CD14-positive monocyte (primary cell): ENCODE data around the gene RPL28. TPM values are rescaled to one million over a fixed set of nuclear protein-coding genes. Genes with fewer than 3 reads are reported as not detected.

ENCODE experiments used
- DNase-seq, 3 donors: peaks; one replicate each; pipeline ENCODE4 v3.0.0-alpha.2; 2011 to 2022
- H2AFZ ChIP-seq: 2 replicates; pipeline ENCODE4 v1.6.0; 2012; ENCODE audit warnings: mild to moderate bottlenecking, low read depth, low read length, inconsistent platforms; ENCODE audit not compliant: insufficient read depth, poor library complexity, severe bottlenecking
- H3K27ac ChIP-seq, 2 donors: 1 replicate in 1 of 2; 2 replicates in 1 of 2; pipeline ENCODE4 v1.5.1; 2012 to 2013; ENCODE audit warnings: low read length in 2 of 2, control low read depth in 1 of 2, inconsistent platforms in 1 of 2, low read depth in 1 of 2, mild to moderate bottlenecking in 1 of 2
- H3K27me3 ChIP-seq, 2 donors: one replicate each; pipeline versions ENCODE4 v1.6.0 to v1.6.1; 2011 to 2013; ENCODE audit warnings: low read length in 2 of 2; ENCODE audit not compliant: control insufficient read depth in 2 of 2, insufficient read depth in 2 of 2
- H3K36me3 ChIP-seq, 2 donors: replicated peaks in 1 of 2; 1 replicate in 1 of 2; 2 replicates in 1 of 2; pipeline versions ENCODE4 v1.5.1 to v1.6.1; 2012 to 2013; ENCODE audit warnings: low read length in 2 of 2, control low read depth in 1 of 2, inconsistent platforms in 1 of 2, mild to moderate bottlenecking in 1 of 2; ENCODE audit not compliant: insufficient read depth in 2 of 2, control insufficient read depth in 1 of 2
- H3K4me1 ChIP-seq, 2 donors: 1 replicate in 1 of 2; 2 replicates in 1 of 2; pipeline versions ENCODE4 v1.5.1 to v1.6.1; 2012 to 2013; ENCODE audit warnings: low read length in 2 of 2, control low read depth in 1 of 2, inconsistent platforms in 1 of 2, mild to moderate bottlenecking in 1 of 2, moderate library complexity in 1 of 2; ENCODE audit not compliant: insufficient read depth in 2 of 2, control insufficient read depth in 1 of 2
- H3K4me2 ChIP-seq: replicated peaks from 2 replicates; pipeline ENCODE3; 2012; ENCODE audit warnings: low read length, moderate library complexity, mild to moderate bottlenecking; ENCODE audit not compliant: poor library complexity, severe bottlenecking; ENCODE audit errors: extremely low read depth
- H3K4me3 ChIP-seq, 3 experiments: fragments of 200-600 bp in 1 of 3; sonication (generic) in 1 of 3; replicated peaks in 1 of 3; 1 replicate in 2 of 3; 2 replicates in 1 of 3; pipeline ENCODE4 v1.5.1; 2011 to 2013; ENCODE audit warnings: low read length in 3 of 3, mild to moderate bottlenecking in 3 of 3, control low read depth in 2 of 3, low read depth in 2 of 3, inconsistent platforms in 1 of 3, moderate library complexity in 1 of 3
- H3K79me2 ChIP-seq: 2 replicates; pipeline ENCODE4 v1.6.0; 2012; ENCODE audit warnings: mild to moderate bottlenecking, control low read depth, inconsistent platforms, low read length, moderate library complexity; ENCODE audit not compliant: insufficient read depth
- H3K9ac ChIP-seq: 2 replicates; pipeline ENCODE4 v1.6.0; 2017; ENCODE audit warnings: low read length, mild to moderate bottlenecking; ENCODE audit not compliant: insufficient read depth, poor library complexity, severe bottlenecking
- H3K9me3 ChIP-seq, 2 donors: replicated peaks in 1 of 2; 1 replicate in 1 of 2; 2 replicates in 1 of 2; pipeline versions ENCODE4 v1.5.1 to v1.6.1; 2012 to 2013; ENCODE audit warnings: low read length in 2 of 2, control low read depth in 1 of 2; ENCODE audit not compliant: control insufficient read depth in 1 of 2, insufficient read depth in 1 of 2
- H4K20me1 ChIP-seq: 2 replicates; pipeline ENCODE4 v1.6.0; 2012; ENCODE audit warnings: mild to moderate bottlenecking, low read length, control low read depth, moderate library complexity; ENCODE audit not compliant: insufficient read depth
- H3K27ac Mint-ChIP-seq, 7 donors: one replicate each; pipeline ENCODE4 v1.8.0; 2020; ENCODE audit warnings: mild to moderate bottlenecking in 7 of 7, mixed read lengths in 7 of 7, moderate library complexity in 6 of 7, inconsistent platforms in 2 of 7
- H3K27me3 Mint-ChIP-seq, 3 donors: one replicate each; pipeline ENCODE4 v1.8.0; 2021 to 2022; ENCODE audit warnings: low read depth in 3 of 3, mild to moderate bottlenecking in 3 of 3, mixed read lengths in 3 of 3, moderate library complexity in 3 of 3, inconsistent platforms in 1 of 3
- H3K36me3 Mint-ChIP-seq, 2 donors: one replicate each; pipeline ENCODE4 v1.8.0; 2020; ENCODE audit warnings: mixed read lengths in 2 of 2, inconsistent platforms in 1 of 2, mild to moderate bottlenecking in 1 of 2
- H3K4me1 Mint-ChIP-seq: one replicate; pipeline ENCODE4 v1.8.0; 2020; ENCODE audit warnings: mild to moderate bottlenecking, mixed read lengths
- H3K4me3 Mint-ChIP-seq, 2 donors: one replicate each; pipeline ENCODE4 v1.8.0; 2020; ENCODE audit warnings: mild to moderate bottlenecking in 2 of 2, mixed read lengths in 2 of 2, moderate library complexity in 1 of 2
- H3K9me3 Mint-ChIP-seq, 7 donors: one replicate each; pipeline ENCODE4 v1.8.0; 2020 to 2022; ENCODE audit warnings: mixed read lengths in 7 of 7, mild to moderate bottlenecking in 6 of 7, moderate library complexity in 6 of 7, inconsistent platforms in 2 of 7
- CTCF ChIP-seq: fragments of 200-600 bp; IDR thresholded peaks from one replicate; pipeline ENCODE4 v1.8.0; 2022; ENCODE audit warnings: antibody characterized with exemption, mild to moderate bottlenecking
- WGBS: methylation state at CpG from one replicate; pipeline ENCODE4 v1.1.5; 2013; ENCODE audit warnings: missing lambda C conversion rate; ENCODE audit not compliant: insufficient coverage; 5-methylcytosine and 5-hydroxymethylcytosine counted together
- intact Hi-C, 2 donors: fragments of 100-400 bp; cut with micrococcal nuclease; formaldehyde crosslinking; loops; one replicate each; pipeline versions ENCODE4 v1.15.0 to v1.15.1; 2023
- polyA plus RNA-seq, 3 donors: library from polyadenylated mRNA; depleted of rRNA in 1 of 3; unstranded in 2 of 3; stranded (reverse) in 1 of 3; fragments of 300-500 nt in 2 of 3; fragments of >200 nt in 1 of 3; fragmentation: Illumina TruSeq in 2 of 3; gene quantifications; 1 replicate in 2 of 3; 2 replicates in 1 of 3; pipeline ENCODE4 v1.2.3, GENCODE V29; 2012 to 2021

Gene RPL28
- polyA plus RNA-seq, 3 donors: 199 to 3,862 (median 208) TPM

- no peak for DNase-seq
- Histone ChIP-seq H2AFZ (peak overlapping the region; percentile 3), H3K9ac (no peak overlapping the region), H3K27ac (no peak overlapping the region), H3K79me2 (peaks cover 24% of the 10 kb centered on the region), H3K27me3 (no peaks in the 10 kb centered on the region), H3K36me3 (no peaks in the 10 kb centered on the region), H3K9me3 (no peaks in the 10 kb centered on the region), H3K4me2 (no peak overlapping the region), H3K4me1 (peaks cover 22 to 30% of the 10 kb centered on the region in 2 donors), H3K4me3 (no peak overlapping the region), H4K20me1 (peaks cover 9% of the 10 kb centered on the region)
- Mint-ChIP-seq H3K4me3 (no peak overlapping the region), H3K27ac (no peak overlapping the region), H3K36me3 (peaks cover 13 to 16% of the 10 kb centered on the region in 2 donors), H3K27me3 (peaks cover 4 to 12% (median 8%) of the 10 kb centered on the region in 3 donors), H3K9me3 (peaks cover 0 to 12% (median 2%) of the 10 kb centered on the region in 7 donors), H3K4me1 (peaks cover 22% of the 10 kb centered on the region)
- TF ChIP-seq CTCF: no peak
- intact Hi-C loops: loop anchor here in 1 of 2 donors (10.0 kb wide), 1 partner anchor 115 kb away; no protein-coding TSS in a partner anchor
- WGBS: 100% methylated on average over 2 of the region's 2 CpGs
These were observed 24.4 kb downstream of the RPL28 start for GRCh38 chr19:55410168-55410567.

- intact Hi-C loops: loop anchor here in 1 of 2 donors (5.0 to 10.0 kb wide), 2 partner anchors 123 to 276 kb away; no protein-coding TSS in a partner anchor
- H3K4me3 ChIP-seq: no peak overlapping the region
- no peaks in the 10 kb centered on the region for H3K79me2 ChIP-seq
- Mint-ChIP-seq H3K9me3 (peaks cover 0 to 2% (median 0%) of the 10 kb centered on the region in 7 donors), H3K4me3 (no peak overlapping the region), H3K27me3 (peaks cover 2 to 15% (median 6%) of the 10 kb centered on the region in 3 donors), H3K36me3 (no peaks in the 10 kb centered on the region), H3K27ac (peak overlapping the region in 3 of 7 donors; percentile 11 to 68 (median 54)), H3K4me1 (peaks cover 11% of the 10 kb centered on the region)
- no peak overlapping the region for H3K4me2 ChIP-seq
- H2AFZ ChIP-seq: no peak overlapping the region
- H3K27me3 ChIP-seq: no peaks in the 10 kb centered on the region
- no peaks in the 10 kb centered on the region for H3K36me3 ChIP-seq
- TF ChIP-seq CTCF: peak; percentile 72
- peaks cover 8 to 11% of the 10 kb centered on the region in 2 donors for H3K4me1 ChIP-seq
- no peak overlapping the region for H3K9ac ChIP-seq
- no peak overlapping the region for H3K27ac ChIP-seq
- H3K9me3 ChIP-seq: no peaks in the 10 kb centered on the region
- H4K20me1 ChIP-seq: no peaks in the 10 kb centered on the region
- 26% methylated on average over 3 of the region's 7 CpGs for WGBS
- peak in 2 of 3 donors; percentile 43 to 60 for DNase-seq
These were observed 32.5 kb downstream of the RPL28 start for GRCh38 chr19:55418185-55418584.
